ENCODE measurements around the gene ALDH16A1.

DNA sequence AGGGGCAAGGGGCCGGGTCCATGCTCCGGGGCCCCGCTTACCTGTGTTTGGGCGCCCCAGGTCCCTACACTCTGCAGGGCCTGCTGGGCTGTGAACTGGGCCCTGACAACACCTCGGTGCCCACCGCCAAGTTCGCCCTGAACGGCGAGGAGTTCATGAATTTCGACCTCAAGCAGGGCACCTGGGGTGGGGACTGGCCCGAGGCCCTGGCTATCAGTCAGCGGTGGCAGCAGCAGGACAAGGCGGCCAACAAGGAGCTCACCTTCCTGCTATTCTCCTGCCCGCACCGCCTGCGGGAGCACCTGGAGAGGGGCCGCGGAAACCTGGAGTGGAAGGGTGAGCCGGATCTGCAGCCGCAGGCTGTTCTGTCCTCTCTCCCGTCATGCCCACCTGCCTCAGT lies 61.1 kb downstream of the ALDH16A1 start:
- TF ChIP-seq, protein P1, sequence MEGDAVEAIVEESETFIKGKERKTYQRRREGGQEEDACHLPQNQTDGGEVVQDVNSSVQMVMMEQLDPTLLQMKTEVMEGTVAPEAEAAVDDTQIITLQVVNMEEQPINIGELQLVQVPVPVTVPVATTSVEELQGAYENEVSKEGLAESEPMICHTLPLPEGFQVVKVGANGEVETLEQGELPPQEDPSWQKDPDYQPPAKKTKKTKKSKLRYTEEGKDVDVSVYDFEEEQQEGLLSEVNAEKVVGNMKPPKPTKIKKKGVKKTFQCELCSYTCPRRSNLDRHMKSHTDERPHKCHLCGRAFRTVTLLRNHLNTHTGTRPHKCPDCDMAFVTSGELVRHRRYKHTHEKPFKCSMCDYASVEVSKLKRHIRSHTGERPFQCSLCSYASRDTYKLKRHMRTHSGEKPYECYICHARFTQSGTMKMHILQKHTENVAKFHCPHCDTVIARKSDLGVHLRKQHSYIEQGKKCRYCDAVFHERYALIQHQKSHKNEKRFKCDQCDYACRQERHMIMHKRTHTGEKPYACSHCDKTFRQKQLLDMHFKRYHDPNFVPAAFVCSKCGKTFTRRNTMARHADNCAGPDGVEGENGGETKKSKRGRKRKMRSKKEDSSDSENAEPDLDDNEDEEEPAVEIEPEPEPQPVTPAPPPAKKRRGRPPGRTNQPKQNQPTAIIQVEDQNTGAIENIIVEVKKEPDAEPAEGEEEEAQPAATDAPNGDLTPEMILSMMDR (IDR thresholded peaks at IDR 0.05; ENCODE audit: extremely low read depth in 1 of 2, insufficient read depth in 1 of 2, low read depth in 1 of 2, low read length in 2 of 2): no peak
- TF ChIP-seq JUN (IDR thresholded peaks at IDR 0.05; ENCODE audit: borderline replicate concordance, insufficient read depth, insufficient read length, low read depth): no peak
- no peak for TF ChIP-seq POLR2AphosphoS5 (IDR thresholded peaks at IDR 0.05; ENCODE audit: insufficient read depth, low read depth, low read length)
- TF ChIP-seq, protein P2, sequence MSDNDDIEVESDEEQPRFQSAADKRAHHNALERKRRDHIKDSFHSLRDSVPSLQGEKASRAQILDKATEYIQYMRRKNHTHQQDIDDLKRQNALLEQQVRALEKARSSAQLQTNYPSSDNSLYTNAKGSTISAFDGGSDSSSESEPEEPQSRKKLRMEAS (IDR thresholded peaks at IDR 0.05; ENCODE audit: insufficient read depth, insufficient read length): no peak
- TF ChIP-seq GATA2 (IDR thresholded peaks at IDR 0.05; ENCODE audit: insufficient read depth, insufficient read length, low read depth, low read length): no peak
